ENCODE results near the gene MDFIC. TPM values are rescaled to one million over a fixed set of nuclear protein-coding genes. Genes with fewer than 3 reads are reported as not detected.

MDFIC gene
- total RNA-seq, 1 donor from 2014 or later: 5.4 TPM

DNA sequence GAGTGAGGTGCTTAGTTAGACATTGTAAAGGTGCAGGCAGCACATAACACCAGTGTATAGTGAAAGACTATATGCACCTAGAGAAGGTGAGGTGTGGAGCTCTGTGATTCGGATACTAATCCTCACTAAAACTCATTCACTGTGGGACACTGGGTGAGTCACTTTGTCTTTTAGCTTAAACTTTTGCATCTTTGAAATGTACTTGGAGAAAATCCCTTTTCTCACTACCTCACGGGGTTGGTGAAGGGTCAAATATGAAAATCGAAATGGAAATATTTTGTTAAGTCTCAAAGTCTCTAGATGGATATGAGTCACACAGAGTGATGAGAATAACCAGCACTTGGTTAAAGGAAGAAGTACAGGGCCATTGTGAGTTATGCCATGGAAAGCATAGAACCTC, 38.0 kb downstream of the MDFIC start:
- H3K4me1 Mint-ChIP-seq (ENCODE audit: low read depth): peaks cover 3% of the 10 kb centered on the region

DNA sequence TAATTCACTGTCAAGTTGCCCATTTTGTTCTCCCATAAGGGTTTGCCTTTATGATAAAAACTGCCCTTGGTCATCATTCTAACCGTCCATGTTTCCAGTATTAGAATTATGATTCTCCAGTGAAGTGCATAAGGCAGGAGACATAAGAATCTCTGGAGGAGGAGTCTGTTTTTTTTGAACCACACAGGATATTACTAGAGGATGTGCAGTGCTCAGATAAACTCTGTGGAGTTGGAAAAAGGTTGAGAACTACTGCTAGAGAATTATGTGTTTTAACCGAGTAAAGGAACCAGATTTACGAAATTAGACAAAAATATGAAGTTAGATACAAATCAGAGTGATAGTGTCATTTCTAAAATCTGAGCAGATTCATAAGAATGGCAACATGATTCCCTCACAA, 40.5 kb downstream of the MDFIC start:
- H3K27ac Mint-ChIP-seq: no peak overlapping the region
- H3K4me1 Mint-ChIP-seq (ENCODE audit: low read depth): peaks cover 3% of the 10 kb centered on the region
- no peaks in the 10 kb centered on the region for H3K27me3 Mint-ChIP-seq
- no peak for TF ChIP-seq CTCF (IDR thresholded peaks at IDR 0.05; ENCODE audit: unreplicated experiment)
- no peak for DNase-seq (ENCODE audit: low spot score, unreplicated experiment)
- H3K9me3 Mint-ChIP-seq (ENCODE audit: low read depth): no peaks in the 10 kb centered on the region
- H3K4me3 Mint-ChIP-seq (ENCODE audit: low read depth): no peak overlapping the region
- no peaks in the 10 kb centered on the region for H3K36me3 Mint-ChIP-seq (ENCODE audit: insufficient read depth)

More for the DNA sequence above, 38.0 kb downstream of the MDFIC start:
- Mint-ChIP-seq H3K4me3 (ENCODE audit: low read depth) (no peak overlapping the region), H3K27ac (no peak overlapping the region), H3K27me3 (no peaks in the 10 kb centered on the region), H3K36me3 (ENCODE audit: insufficient read depth) (no peaks in the 10 kb centered on the region), H3K9me3 (ENCODE audit: low read depth) (no peaks in the 10 kb centered on the region)
- TF ChIP-seq CTCF (IDR thresholded peaks at IDR 0.05; ENCODE audit: unreplicated experiment): no peak
- no peak for DNase-seq (ENCODE audit: low spot score, unreplicated experiment)

DNA sequence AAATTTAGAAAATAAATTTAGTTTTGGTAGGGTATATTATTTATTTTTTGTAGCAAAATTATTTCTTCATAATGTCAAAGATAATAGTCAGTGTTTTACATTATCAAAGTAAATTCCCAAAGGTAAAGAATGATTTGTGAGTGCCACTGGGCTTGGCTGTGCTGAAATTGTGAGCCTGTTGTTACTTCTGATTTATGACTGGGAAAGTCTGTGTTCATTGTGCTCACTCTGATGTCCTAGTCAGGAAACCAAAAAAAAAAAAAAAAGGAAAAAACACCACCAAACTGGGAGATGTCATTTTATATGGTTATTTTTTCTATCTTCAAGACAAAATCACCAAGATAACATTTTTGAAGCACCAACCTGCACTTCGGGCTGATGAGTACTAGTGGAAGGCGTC, 44.3 kb downstream of the MDFIC start:
- no peak for DNase-seq (ENCODE audit: low spot score, unreplicated experiment)
- H3K36me3 Mint-ChIP-seq (ENCODE audit: insufficient read depth): no peaks in the 10 kb centered on the region
- H3K9me3 Mint-ChIP-seq (ENCODE audit: low read depth): no peaks in the 10 kb centered on the region
- no peak overlapping the region for H3K27ac Mint-ChIP-seq
- no peaks in the 10 kb centered on the region for H3K27me3 Mint-ChIP-seq
- TF ChIP-seq CTCF (IDR thresholded peaks at IDR 0.05; ENCODE audit: unreplicated experiment): no peak
- H3K4me1 Mint-ChIP-seq (ENCODE audit: low read depth): peaks cover 3% of the 10 kb centered on the region
- H3K4me3 Mint-ChIP-seq (ENCODE audit: low read depth): no peak overlapping the region

- no peak for DNase-seq (ENCODE audit: low spot score, unreplicated experiment)
- Mint-ChIP-seq H3K27me3 (no peaks in the 10 kb centered on the region), H3K9me3 (ENCODE audit: low read depth) (no peaks in the 10 kb centered on the region), H3K27ac (no peak overlapping the region), H3K36me3 (ENCODE audit: insufficient read depth) (no peaks in the 10 kb centered on the region), H3K4me3 (ENCODE audit: low read depth) (no peak overlapping the region), H3K4me1 (ENCODE audit: low read depth) (peaks cover 1% of the 10 kb centered on the region)
- no peak for TF ChIP-seq CTCF (IDR thresholded peaks at IDR 0.05; ENCODE audit: unreplicated experiment)
These were observed 47.2 kb downstream of the MDFIC start for GRCh38 chr7:114969096-114969495.

GRCh38 chr7:114970308-114970707, 48.4 kb downstream of the MDFIC start:
- Mint-ChIP-seq H3K9me3 (ENCODE audit: low read depth) (no peaks in the 10 kb centered on the region), H3K27me3 (no peaks in the 10 kb centered on the region), H3K27ac (no peak overlapping the region), H3K4me3 (ENCODE audit: low read depth) (no peak overlapping the region), H3K36me3 (ENCODE audit: insufficient read depth) (no peaks in the 10 kb centered on the region), H3K4me1 (ENCODE audit: low read depth) (peaks cover 1% of the 10 kb centered on the region)
- DNase-seq (ENCODE audit: low spot score, unreplicated experiment): no peak
- no peak for TF ChIP-seq CTCF (IDR thresholded peaks at IDR 0.05; ENCODE audit: unreplicated experiment)
